GM21619 (cell line): Measurements from ENCODE around the gene SPTBN1.
"Not testable (repeated sequence)": the region's sequence is repeated elsewhere in the genome, so short reads cannot be mapped to it uniquely, and the experiment has no call there.

Experiments used
- ATAC-seq: cut with Tn5 transposase; IDR thresholded peaks from one replicate; pipeline ENCODE4 v1.9.1; 2021; ENCODE audit not compliant: unreplicated experiment

SPTBN1 gene

GRCh38 chr2:54525321-54525720 lies 69.2 kb downstream of the SPTBN1 start:
- ATAC-seq, result no peak

DNA sequence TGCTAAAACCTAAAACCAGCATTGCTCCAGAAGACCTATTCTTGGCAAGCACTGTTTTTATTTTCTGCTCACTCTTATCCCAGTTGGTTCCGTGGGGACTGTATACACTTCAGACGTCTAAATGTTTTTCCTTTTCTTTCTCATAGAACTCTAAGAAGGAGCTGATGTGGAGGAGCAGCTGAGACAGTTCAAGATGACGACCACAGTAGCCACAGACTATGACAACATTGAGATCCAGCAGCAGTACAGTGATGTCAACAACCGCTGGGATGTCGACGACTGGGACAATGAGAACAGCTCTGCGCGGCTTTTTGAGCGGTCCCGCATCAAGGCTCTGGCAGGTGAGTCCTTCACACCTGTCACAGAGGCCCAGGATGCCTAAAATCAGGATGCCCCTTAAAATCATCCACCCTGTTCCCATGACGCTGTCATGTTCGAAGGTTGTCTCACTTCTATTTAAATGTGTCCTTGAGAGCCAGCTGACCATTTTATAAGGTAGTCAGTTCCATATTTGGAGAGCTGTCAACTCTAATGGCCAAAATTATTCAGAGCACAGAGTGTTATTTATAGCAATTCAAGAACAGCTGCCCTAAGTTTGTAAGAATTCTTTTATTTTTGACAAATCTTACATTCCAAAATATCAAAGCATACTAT lies 70.2 kb downstream of the SPTBN1 start:
- no peak for ATAC-seq

GRCh38 chr2:54528311-54528955 lies 72.3 kb downstream of the SPTBN1 start:
- no peak for ATAC-seq

GRCh38 chr2:54529518-54529917 lies 73.4 kb downstream of the SPTBN1 start:
- not testable (repeated sequence) for ATAC-seq

GRCh38 chr2:54529935-54530334 lies 73.8 kb downstream of the SPTBN1 start:
- ATAC-seq, result no peak

- no peak for ATAC-seq
Measured at GRCh38 chr2:54531558-54531957, 75.4 kb downstream of the SPTBN1 start.

GRCh38 chr2:54534221-54534620 lies 78.1 kb downstream of the SPTBN1 start:
- ATAC-seq, result no peak

- ATAC-seq, result no peak
Measured at GRCh38 chr2:54534625-54535024, 78.5 kb downstream of the SPTBN1 start.

- ATAC-seq, result no peak
Measured at GRCh38 chr2:54535599-54536195, 79.6 kb downstream of the SPTBN1 start.

DNA sequence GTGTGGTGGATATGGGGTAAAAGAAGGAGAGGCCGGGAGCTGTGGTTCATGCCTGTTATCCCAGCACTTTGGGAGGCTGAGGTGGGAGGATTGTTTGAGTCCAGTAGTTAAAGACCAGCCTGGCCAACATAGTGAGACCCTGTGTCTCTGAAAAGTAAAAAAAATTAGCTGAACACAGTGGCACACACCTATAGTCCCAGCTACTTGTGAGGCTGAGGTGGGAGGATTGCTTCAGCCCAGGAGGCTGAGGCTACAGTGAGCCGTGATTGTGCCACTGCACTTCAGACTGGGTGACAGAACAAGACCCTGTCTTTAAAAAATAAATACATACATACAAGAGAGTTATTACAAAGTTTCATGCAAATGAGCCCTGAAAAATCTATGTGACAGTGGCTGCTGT lies 80.6 kb downstream of the SPTBN1 start:
- no peak for ATAC-seq

DNA sequence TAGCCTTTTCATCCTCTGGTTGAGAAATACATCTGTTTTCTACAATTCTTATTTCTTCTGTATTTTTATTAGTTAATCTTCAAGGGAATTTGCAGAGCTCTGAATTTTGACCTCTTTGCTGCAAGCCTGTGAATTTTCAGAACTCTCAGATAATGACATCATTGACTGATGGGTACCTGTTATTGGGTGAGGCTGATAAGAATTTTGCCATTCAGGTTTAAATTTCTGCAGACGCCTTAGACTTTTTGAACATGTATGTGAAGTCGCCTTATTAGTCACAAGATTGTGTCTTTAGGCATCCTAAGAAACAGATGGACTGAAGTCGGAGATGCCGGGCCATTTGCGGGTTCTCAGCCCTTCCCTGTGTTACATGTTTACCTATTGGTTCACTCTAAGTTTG lies 82.4 kb downstream of the SPTBN1 start:
- no peak for ATAC-seq

DNA sequence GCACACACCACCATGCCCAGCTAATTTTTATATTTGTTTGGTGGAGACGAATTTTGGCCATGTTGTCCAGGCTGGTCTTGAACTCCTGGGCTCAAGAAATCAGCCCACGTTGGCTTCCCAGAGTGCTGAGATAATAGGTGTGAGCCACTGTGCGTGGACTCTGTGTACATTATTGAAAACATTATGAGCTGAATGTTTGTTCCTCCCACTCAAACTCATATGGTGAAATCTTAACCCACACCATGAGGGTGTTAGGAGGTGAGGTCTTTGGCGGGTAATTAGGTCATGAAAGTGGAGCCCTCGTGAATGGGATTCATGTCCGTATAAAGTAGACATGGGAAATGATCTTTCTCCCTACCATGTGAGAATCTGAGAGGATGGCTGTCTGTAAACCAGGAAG lies 83.6 kb downstream of the SPTBN1 start:
- ATAC-seq, result no peak

- no peak for ATAC-seq
Measured at GRCh38 chr2:54540194-54540593, 84.1 kb downstream of the SPTBN1 start.

DNA sequence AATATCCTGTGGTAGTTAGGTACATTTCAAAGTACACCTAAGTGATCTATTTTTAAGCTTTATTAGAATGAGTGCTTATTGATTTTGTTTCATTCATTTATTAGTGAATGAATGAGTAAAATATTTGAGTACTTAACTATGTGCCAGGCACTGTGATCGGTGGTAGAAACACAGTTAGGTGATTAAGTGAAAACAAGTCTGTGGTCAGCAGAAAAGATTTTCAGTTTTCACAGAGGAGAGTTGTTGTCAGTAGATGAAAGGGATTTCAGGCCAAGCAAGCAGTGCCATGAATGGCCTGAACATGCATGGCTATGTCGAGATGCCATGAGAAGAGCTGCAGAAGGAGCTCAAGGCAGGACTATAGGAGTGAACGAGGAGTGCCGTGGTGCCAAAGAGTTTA lies 85.9 kb downstream of the SPTBN1 start:
- ATAC-seq, result no peak

GRCh38 chr2:54543733-54544396 lies 87.7 kb downstream of the SPTBN1 start:
- ATAC-seq, result no peak

GRCh38 chr2:54545702-54546450 lies 89.7 kb downstream of the SPTBN1 start:
- peak; percentile 74 for ATAC-seq

DNA sequence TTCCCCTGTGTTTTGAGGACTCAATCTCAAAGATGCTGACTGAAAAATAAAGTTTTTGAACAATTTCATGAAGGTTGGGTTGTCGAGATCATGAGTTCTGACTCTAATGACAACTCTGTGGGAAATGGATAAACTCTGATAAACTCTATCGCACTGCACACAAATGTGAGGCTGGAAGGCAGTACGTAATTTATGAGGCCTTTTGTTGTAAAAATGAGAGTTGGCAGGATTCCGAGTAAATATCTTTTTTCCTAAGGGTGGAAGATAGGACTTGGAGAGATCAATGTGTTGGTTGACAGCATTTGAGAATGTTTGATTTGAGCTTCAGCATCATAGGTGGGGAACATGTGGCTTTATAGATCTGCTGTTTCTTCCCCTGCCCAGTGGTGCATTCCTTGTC lies 90.4 kb downstream of the SPTBN1 start:
- ATAC-seq, result no peak

DNA sequence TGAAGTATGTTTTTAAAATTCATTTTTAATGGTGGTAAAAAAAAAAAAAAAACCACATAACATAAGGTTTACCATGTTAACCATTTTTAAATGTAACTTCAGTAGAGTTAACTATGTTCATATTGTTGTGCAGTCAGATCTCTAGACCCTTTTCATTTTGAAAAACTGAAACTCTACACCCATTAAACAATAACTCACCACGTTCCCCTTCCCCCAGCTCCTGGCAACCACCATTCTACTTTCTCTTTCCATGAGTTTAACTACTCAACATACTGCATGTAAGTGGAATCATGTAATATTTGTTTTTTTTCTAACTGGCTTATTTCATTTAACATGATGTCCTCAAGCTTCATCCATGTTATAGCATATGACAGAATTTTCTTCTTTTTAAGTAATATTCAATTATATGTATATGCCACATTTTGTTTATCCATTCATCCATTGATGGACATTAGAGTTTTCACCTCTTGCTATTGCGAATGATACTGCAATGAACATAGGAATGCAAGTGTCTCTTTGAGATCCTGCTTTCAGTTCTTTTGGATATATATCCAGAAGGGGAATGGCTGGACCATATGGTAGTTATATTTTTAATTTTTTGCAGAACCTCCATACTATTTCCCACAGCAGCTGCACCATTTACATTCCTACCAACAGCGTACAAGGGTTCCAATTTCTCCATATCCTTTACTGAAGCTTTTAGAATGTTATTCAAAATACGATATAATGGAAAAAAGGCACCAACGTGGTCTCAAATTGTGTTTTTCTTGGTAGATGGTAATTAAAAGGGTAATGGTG lies 91.0 kb downstream of the SPTBN1 start:
- peak; percentile 57 for ATAC-seq

DNA sequence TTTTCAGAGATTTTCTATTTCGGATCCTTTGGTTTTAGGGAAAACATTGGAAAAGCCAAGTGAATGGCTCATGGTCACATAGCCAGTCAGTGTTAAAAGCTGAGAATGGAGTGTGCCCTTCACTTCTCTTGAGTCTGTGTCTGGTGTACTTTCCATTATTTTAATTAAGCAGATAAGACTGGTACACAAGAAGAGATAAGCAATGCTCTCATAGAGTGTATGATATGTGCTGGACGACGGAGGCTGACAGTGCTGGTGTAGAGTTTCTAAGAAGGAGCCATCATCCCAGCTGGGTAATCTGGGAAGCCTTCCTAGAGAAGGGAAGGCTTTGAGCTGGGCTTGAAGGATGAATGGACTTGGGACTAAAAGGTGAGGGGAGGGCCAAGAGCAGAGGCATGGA lies 93.3 kb downstream of the SPTBN1 start:
- no peak for ATAC-seq

DNA sequence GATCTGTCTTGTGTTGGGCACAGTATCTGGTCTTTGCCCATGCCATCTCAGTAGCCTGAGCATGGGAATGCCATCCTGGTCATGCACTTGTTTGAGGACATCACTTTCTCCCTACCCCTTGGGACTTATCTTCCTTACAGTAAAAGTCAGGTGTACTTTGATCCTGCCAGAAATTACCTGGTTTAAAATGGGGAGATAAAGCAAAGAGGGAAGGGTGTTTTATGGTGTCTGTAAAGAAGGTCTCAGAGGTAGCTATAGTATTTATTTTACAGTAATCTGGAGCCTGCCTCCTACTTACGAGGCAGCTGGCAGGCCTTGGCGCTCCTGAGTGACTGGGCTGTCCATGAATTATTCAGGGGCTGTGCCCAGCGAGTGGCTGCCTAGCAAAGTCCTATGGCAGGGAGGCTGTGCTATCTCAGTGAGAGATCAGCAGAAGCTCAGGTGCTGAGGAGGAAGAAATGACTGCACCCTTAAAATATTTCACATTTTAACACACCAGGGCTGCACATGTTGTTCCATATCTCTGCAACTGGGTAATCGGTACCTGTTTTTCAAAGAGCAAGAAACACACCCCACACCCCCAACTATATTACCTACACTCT lies 93.9 kb downstream of the SPTBN1 start:
- ATAC-seq, result no peak
